K562 (cell line): ENCODE measurements around the gene BAD. TPM values are rescaled to one million over a fixed set of nuclear protein-coding genes. Genes with fewer than 3 reads are reported as not detected.

Experiments used
- KAT7 ChIP-seq: sonication (generic); formaldehyde crosslinking; IDR thresholded peaks from 2 replicates; pipeline ENCODE4 v1.8.0; 2022; ENCODE audit warnings: missing genetic modification reagents, mild to moderate bottlenecking, borderline replicate concordance
- POLR3G ChIP-seq: IDR thresholded peaks from 2 replicates; pipeline ENCODE4 v1.6.1; 2011; ENCODE audit not compliant: insufficient read length, insufficient replicate concordance; ENCODE audit errors: extremely low read depth
- RBM39 ChIP-seq: fragments of 200-400 bp; formaldehyde crosslinking; optimal IDR thresholded peaks from 2 replicates; pipeline ENCODE3; 2018; ENCODE audit warnings: low read depth, low read length
- SMARCA5 ChIP-seq: fragments of 450-650 bp; IDR thresholded peaks from 2 replicates; pipeline ENCODE4 v1.6.1; 2016
- SP2 ChIP-seq: IDR thresholded peaks from 2 replicates; pipeline ENCODE4 v1.6.1; 2011; ENCODE audit warnings: mild to moderate bottlenecking, low read depth, low read length, moderate library complexity; ENCODE audit not compliant: poor library complexity, severe bottlenecking; ENCODE audit errors: extremely low read depth
- SRSF1 ChIP-seq: fragments of 200-400 bp; formaldehyde crosslinking; IDR thresholded peaks from 2 replicates; pipeline ENCODE4 v1.6.1; 2017; ENCODE audit warnings: mild to moderate bottlenecking, low read depth, low read length, moderate library complexity
- TBP ChIP-seq: optimal IDR thresholded peaks from 2 replicates; pipeline ENCODE3; 2011; ENCODE audit warnings: low read depth, low read length, improper control_type of control experiment
- ZNF184 ChIP-seq: sonication (generic); formaldehyde crosslinking; IDR thresholded peaks from 2 replicates; pipeline ENCODE4 v1.5.0; 2020; ENCODE audit warnings: missing genetic modification reagents
- ZNF212 ChIP-seq: fragments of 450-650 bp; formaldehyde crosslinking; IDR thresholded peaks from 2 replicates; pipeline ENCODE4 v1.4.0; 2020; ENCODE audit warnings: mild to moderate bottlenecking
- ZNF24 ChIP-seq: fragments of 450-650 bp; IDR thresholded peaks from 2 replicates; pipeline ENCODE4 v1.6.1; 2016
- polyA plus RNA-seq, 8 experiments: library from polyadenylated mRNA; depleted of rRNA in 4 of 8; stranded (reverse) in 5 of 8; unstranded in 3 of 8; fragments of >200 nt; fragmentation: Nextera tagmentation in 2 of 8; fragmentation: Illumina TruSeq in 1 of 8; extraction: Ambion mirVana in 2 of 8; extraction: Trizol in 1 of 8; gene quantifications; 2 replicates each; pipeline versions ENCODE4 v1.2.1 to v1.2.3, GENCODE V29; 2011 to 2014; ENCODE audit warnings: inconsistent platforms in 1 of 8, missing spikeins in 1 of 8
- total RNA-seq, 7 experiments: library from RNA; depleted of rRNA in 6 of 7; stranded (reverse); fragments of >200 nt in 6 of 7; fragmentation: Illumina TruSeq in 2 of 7; extraction: Trizol in 2 of 7; gene quantifications; 2 replicates each; pipeline versions ENCODE4 v1.2.1 to v1.2.3, GENCODE V29; 2011 to 2021; ENCODE audit warnings: low replicate concordance in 1 of 7
- TF ChIP-seq, protein P1 (sequence below): fragments of 450-650 bp; IDR thresholded peaks from 2 replicates; pipeline ENCODE4 v1.7.1; 2018; ENCODE audit warnings: mild to moderate bottlenecking, low read depth; ENCODE audit not compliant: partially characterized antibody
- TF ChIP-seq, protein P2 (sequence below), 2 experiments: fragments of 450-650 bp in 1 of 2; IDR thresholded peaks; 2 replicates each; pipeline ENCODE4 v1.6.1; 2011 to 2017; ENCODE audit warnings: low read depth in 2 of 2, antibody characterized with exemption in 1 of 2, borderline replicate concordance in 1 of 2, low read length in 1 of 2, mild to moderate bottlenecking in 1 of 2, mixed read lengths in 1 of 2; ENCODE audit not compliant: control insufficient read depth in 1 of 2
- TF ChIP-seq, protein P3 (sequence below), 2 experiments: fragments of 150-350 bp in 1 of 2; IDR thresholded peaks; 2 replicates each; pipeline ENCODE4 v1.6.1; 2012 to 2016; ENCODE audit warnings: low read depth in 2 of 2, low read length in 2 of 2, mild to moderate bottlenecking in 1 of 2, moderate library complexity in 1 of 2
- TF ChIP-seq, protein P4 (sequence below): fragments of 250-450 bp; sonication (Bioruptor Pico); IDR thresholded peaks from 2 replicates; pipeline ENCODE4 v1.9.0; 2021; ENCODE audit warnings: mild to moderate bottlenecking, inconsistent platforms

The BAD gene
- total and polyA plus RNA-seq, 9 of the 15 experiments (the other 6 are each of a cell fraction or from before 2014, with no cell fraction given): 0.61 to 45.6 (median 11.8) TPM

DNA sequence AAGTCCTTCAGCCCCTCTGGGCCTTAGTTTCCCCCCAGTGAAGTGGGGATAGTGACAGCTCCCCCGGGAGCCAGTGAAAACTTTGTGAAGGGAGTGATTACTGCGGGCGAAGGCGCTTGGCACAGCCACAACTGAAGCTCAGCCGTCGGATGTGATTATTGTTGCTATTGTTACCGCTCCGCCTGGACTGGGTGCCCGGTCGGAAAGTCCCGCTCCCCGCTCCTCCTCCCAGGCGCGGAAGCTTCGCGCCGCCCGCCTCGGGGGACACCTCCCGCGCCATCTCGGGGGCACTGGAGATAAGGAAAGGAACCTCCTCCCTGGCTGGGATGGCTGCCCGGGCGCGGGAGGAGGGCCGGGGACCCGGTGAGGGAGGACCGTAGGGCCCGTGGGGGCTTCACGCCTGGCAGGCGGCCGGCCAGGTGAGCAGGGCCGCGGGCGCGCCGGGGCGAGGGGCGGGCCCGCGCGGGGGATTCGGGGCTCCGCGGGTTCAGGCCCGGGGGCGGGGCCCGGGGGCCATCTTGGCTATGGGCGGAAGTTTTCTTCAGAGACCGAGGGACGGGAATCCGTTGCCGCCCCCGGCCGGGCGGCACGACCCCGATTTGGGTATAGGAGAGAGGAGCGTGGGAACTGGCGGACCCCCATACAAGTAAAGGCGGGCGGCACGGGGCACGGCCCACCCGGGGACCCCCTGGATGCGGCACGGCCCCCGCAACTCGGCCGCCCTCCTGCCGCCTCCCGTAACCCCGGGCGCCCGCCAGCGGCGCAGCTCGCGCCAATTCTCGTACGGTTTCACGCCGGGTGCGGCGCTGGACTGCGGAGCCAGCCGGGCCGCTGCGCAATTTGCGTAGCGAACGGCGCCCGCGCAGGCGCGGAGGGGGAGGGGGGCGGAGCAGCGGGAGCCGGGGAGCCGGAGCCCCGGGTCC lies 758 bp upstream of the BAD start, which contains the start of gene GPR137 (continued):
- TF ChIP-seq ZNF24 (peak; percentile 100), ZNF184 (CRISPR knock-in tag) (no peak), POLR3G (no peak), RBM39 (no peak), SMARCA5 (no peak), SP2 (no peak), TBP (peak; percentile 46), SRSF1 (peak; percentile 100), ZNF212 (CRISPR knock-in tag) (0 out of 2 replicates have a peak, but pooled peaks have one; percentile 80), KAT7 (CRISPR knock-in tag) (no peak; the same call in 1 of the 2 replicates)
- TF ChIP-seq, protein P1, sequence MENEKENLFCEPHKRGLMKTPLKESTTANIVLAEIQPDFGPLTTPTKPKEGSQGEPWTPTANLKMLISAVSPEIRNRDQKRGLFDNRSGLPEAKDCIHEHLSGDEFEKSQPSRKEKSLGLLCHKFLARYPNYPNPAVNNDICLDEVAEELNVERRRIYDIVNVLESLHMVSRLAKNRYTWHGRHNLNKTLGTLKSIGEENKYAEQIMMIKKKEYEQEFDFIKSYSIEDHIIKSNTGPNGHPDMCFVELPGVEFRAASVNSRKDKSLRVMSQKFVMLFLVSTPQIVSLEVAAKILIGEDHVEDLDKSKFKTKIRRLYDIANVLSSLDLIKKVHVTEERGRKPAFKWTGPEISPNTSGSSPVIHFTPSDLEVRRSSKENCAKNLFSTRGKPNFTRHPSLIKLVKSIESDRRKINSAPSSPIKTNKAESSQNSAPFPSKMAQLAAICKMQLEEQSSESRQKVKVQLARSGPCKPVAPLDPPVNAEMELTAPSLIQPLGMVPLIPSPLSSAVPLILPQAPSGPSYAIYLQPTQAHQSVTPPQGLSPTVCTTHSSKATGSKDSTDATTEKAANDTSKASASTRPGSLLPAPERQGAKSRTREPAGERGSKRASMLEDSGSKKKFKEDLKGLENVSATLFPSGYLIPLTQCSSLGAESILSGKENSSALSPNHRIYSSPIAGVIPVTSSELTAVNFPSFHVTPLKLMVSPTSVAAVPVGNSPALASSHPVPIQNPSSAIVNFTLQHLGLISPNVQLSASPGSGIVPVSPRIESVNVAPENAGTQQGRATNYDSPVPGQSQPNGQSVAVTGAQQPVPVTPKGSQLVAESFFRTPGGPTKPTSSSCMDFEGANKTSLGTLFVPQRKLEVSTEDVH: peak; percentile 35
- TF ChIP-seq, protein P2, sequence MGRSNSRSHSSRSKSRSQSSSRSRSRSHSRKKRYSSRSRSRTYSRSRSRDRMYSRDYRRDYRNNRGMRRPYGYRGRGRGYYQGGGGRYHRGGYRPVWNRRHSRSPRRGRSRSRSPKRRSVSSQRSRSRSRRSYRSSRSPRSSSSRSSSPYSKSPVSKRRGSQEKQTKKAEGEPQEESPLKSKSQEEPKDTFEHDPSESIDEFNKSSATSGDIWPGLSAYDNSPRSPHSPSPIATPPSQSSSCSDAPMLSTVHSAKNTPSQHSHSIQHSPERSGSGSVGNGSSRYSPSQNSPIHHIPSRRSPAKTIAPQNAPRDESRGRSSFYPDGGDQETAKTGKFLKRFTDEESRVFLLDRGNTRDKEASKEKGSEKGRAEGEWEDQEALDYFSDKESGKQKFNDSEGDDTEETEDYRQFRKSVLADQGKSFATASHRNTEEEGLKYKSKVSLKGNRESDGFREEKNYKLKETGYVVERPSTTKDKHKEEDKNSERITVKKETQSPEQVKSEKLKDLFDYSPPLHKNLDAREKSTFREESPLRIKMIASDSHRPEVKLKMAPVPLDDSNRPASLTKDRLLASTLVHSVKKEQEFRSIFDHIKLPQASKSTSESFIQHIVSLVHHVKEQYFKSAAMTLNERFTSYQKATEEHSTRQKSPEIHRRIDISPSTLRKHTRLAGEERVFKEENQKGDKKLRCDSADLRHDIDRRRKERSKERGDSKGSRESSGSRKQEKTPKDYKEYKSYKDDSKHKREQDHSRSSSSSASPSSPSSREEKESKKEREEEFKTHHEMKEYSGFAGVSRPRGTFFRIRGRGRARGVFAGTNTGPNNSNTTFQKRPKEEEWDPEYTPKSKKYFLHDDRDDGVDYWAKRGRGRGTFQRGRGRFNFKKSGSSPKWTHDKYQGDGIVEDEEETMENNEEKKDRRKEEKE (IDR thresholded peaks at IDR 0.05; ENCODE audit: borderline replicate concordance in 1 of 2, control insufficient read depth in 1 of 2, low read depth in 2 of 2, low read length in 1 of 2): no peak
- TF ChIP-seq, protein P3, sequence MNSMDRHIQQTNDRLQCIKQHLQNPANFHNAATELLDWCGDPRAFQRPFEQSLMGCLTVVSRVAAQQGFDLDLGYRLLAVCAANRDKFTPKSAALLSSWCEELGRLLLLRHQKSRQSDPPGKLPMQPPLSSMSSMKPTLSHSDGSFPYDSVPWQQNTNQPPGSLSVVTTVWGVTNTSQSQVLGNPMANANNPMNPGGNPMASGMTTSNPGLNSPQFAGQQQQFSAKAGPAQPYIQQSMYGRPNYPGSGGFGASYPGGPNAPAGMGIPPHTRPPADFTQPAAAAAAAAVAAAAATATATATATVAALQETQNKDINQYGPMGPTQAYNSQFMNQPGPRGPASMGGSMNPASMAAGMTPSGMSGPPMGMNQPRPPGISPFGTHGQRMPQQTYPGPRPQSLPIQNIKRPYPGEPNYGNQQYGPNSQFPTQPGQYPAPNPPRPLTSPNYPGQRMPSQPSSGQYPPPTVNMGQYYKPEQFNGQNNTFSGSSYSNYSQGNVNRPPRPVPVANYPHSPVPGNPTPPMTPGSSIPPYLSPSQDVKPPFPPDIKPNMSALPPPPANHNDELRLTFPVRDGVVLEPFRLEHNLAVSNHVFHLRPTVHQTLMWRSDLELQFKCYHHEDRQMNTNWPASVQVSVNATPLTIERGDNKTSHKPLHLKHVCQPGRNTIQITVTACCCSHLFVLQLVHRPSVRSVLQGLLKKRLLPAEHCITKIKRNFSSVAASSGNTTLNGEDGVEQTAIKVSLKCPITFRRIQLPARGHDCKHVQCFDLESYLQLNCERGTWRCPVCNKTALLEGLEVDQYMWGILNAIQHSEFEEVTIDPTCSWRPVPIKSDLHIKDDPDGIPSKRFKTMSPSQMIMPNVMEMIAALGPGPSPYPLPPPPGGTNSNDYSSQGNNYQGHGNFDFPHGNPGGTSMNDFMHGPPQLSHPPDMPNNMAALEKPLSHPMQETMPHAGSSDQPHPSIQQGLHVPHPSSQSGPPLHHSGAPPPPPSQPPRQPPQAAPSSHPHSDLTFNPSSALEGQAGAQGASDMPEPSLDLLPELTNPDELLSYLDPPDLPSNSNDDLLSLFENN (IDR thresholded peaks at IDR 0.05; ENCODE audit: low read depth in 2 of 2, low read length in 2 of 2): peak in 1 of 2 experiments; percentile 42; a peak in 1 of 4 replicates
- TF ChIP-seq, protein P4, sequence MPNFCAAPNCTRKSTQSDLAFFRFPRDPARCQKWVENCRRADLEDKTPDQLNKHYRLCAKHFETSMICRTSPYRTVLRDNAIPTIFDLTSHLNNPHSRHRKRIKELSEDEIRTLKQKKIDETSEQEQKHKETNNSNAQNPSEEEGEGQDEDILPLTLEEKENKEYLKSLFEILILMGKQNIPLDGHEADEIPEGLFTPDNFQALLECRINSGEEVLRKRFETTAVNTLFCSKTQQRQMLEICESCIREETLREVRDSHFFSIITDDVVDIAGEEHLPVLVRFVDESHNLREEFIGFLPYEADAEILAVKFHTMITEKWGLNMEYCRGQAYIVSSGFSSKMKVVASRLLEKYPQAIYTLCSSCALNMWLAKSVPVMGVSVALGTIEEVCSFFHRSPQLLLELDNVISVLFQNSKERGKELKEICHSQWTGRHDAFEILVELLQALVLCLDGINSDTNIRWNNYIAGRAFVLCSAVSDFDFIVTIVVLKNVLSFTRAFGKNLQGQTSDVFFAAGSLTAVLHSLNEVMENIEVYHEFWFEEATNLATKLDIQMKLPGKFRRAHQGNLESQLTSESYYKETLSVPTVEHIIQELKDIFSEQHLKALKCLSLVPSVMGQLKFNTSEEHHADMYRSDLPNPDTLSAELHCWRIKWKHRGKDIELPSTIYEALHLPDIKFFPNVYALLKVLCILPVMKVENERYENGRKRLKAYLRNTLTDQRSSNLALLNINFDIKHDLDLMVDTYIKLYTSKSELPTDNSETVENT (CRISPR knock-in tag): peak; percentile 42; the same call in 1 of the 2 replicates
